Uterus (tissue), 2 donors: Measurements from ENCODE around the gene SRGAP2B.
"Not testable (repeated sequence)": the region's sequence is repeated elsewhere in the genome, so short reads cannot be mapped to it uniquely, and the experiment has no call there.

Experiments
- CTCF ChIP-seq, 4 experiments: fragments of 200-600 bp in 2 of 4; fragments of 450-650 bp in 2 of 4; sonication (generic) in 2 of 4; IDR thresholded peaks; one replicate each; pipeline ENCODE4 v1.5.1; 2016 to 2019; ENCODE audit warnings: antibody characterized with exemption in 4 of 4, mild to moderate bottlenecking in 2 of 4, moderate library complexity in 1 of 4
- POLR2A ChIP-seq, 2 donors: fragments of 450-650 bp; IDR thresholded peaks; one replicate each; pipeline ENCODE4 v1.6.1; 2016; ENCODE audit warnings: antibody characterized with exemption in 2 of 2, mild to moderate bottlenecking in 1 of 2, moderate library complexity in 1 of 2

- not testable (repeated sequence) for TF ChIP-seq CTCF, POLR2A (IDR thresholded peaks at IDR 0.05)
Measured at GRCh38 chr1:144910729-144911128, 184.4 kb downstream of the SRGAP2B start.
